GM21786 (cell line): ENCODE measurements around the gene PEX11B.
A peak's percentile ranks its signal among the peaks of the same experiment; 100 is the strongest.

Source experiments
- ATAC-seq: cut with Tn5 transposase; IDR thresholded peaks from one replicate; pipeline ENCODE4 v1.9.1; 2021; ENCODE audit not compliant: unreplicated experiment

PEX11B gene, protein sequence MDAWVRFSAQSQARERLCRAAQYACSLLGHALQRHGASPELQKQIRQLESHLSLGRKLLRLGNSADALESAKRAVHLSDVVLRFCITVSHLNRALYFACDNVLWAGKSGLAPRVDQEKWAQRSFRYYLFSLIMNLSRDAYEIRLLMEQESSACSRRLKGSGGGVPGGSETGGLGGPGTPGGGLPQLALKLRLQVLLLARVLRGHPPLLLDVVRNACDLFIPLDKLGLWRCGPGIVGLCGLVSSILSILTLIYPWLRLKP

GRCh38 chr1:145918144-145918991 is at the start of gene PEX11B:
Gene PEX11B, minus strand, starts transcription at chr1:145918717. Its CDS starts 29 bp downstream, at chr1:145918688.
- peak; percentile 75 for ATAC-seq

GRCh38 chr1:145967288-145967687 is 48.8 kb upstream of the PEX11B start:
- ATAC-seq, result no peak

- ATAC-seq, result no peak
Measured at GRCh38 chr1:145965119-145965744, 46.7 kb upstream of the PEX11B start.

GRCh38 chr1:145964328-145965118 is 46.0 kb upstream of the PEX11B start, which contains the start of the genes ANKRD34A and POLR3GL:
Gene ANKRD34A, minus strand, starts transcription at chr1:145964575. Its CDS starts 2,816 bp downstream, at chr1:145961759.
Gene POLR3GL, plus strand, starts transcription at chr1:145964690. Its CDS starts 10,176 bp downstream, at chr1:145974866.
- ATAC-seq, result peak; percentile 93

GRCh38 chr1:145963265-145964019 is 44.9 kb upstream of the PEX11B start:
- ATAC-seq, result no peak

DNA sequence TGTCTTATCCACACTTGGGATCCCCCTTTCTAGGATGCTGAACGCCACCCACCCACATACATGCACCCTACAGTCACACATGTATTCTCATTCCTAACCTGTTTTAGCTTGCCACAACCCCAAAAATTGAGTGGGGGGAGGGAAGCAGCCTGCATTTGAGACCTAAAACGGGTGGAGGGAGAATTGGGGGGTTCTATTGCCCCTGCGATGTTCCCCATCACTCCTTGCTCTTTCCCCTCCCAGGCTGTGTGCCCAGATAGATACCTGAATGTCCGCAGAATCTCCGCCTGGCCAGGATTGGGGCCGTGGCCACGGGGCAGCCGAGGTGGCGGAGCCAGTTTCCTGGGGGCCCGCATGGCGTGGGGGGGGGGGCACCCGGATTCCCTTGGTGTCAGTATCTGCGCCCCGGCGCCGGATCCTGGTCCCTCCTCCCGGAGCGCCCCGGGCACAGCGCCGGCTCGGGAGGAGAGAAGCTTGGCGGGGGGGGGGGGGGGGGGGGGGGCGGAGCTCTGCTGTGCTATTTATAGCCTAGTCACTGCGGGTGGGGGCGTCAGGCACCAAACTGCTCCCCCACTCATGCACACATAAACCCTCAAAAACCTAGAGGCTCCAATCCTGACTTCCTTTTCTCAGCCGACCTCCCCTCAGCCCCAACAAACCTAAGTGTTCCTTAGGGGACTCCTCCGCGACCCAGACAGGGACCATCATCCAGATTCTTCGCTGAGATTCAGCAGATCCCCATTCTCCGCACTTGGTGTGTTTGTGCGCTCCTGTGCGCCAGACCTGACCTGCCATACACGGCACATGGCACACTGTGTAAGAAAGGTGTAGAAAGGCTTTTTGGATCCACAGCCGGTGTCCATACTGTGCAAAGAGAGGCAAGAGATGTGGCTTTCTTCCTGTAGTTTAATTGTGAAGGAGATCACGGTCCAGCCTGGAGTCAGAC is 43.9 kb upstream of the PEX11B start:
- ATAC-seq, result no peak

DNA sequence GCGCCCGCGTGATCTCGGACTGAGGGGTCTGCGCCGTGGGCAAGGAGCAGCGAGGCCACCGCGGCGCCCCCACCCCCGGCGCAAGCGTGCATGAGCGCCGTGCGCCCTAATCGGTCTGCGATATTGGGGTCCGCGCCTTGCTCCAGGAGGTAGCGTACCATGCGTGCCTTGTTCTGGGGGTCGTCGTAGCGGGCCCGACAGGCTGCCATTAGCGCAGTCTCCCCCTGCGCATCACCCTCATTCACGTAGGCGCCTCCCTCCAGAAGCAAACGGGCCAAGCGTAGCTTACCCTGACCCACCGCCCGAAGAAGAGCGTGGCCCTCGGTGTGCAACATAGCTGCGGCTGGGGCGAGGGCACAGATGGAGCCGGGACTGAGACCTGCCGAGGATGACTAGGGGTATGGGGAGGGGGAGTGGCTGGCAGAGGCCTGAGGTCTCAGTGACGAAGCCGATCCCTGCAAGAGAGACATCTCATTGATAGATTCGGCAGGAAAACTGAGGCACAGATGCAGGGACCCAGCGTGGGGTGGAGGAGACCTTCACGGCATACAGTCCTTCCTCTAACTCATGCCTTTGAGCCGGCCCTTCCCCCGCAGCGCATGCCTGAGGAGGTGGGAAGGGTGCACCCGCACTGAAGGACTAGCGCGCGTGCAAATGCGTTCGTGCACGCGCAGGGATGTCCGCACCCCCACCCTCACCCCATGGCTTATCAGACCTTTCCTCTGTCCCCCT is 43.1 kb upstream of the PEX11B start:
- no peak for ATAC-seq

DNA sequence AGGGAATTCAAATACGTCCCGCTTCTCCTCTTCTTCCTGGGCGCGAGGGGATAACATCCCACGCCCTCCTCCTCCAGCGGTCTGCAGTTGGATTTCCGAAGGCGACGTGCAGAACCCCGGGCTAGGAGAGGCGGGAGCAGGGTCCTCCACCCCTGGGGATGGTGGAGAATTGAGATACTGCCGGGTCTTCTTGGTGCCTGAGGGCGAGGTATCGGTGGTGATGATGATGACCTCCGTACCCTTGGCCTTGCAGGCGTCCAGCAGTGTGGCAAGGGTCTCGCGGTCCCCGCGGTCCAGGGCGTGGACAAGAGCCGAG is 42.5 kb upstream of the PEX11B start:
- no peak for ATAC-seq

DNA sequence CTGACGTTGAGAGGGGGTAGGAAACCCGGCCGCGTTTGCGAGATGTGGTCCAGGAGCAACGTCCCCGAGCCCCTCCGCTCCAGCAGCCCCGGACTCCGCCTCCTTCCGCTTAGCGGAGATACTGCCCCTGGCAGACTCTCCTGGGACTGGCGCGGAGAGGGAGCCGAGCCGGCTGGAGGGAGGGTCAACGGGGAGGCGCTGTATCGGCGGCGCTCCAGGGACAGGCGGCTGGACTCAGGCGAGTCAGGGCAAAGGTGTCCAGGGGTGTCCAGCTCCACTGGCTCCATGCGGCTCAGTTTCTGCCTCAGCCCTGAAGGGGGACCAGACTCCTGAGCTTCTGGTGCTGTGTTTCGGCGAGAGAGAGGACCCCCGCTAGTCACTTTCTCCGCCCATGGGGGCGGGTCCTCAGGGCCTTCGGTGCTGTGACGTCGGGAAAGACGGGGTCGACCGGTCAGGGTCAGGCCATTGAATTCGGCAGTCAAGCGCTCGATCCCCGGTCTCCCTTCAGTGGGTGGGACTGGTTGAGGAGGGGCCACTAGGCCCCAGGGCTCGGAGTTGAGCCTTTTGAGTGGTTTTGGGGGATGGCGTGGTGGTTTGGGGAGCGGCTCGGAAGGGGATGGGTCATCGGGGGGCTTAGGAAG is 42.1 kb upstream of the PEX11B start:
- no peak for ATAC-seq

DNA sequence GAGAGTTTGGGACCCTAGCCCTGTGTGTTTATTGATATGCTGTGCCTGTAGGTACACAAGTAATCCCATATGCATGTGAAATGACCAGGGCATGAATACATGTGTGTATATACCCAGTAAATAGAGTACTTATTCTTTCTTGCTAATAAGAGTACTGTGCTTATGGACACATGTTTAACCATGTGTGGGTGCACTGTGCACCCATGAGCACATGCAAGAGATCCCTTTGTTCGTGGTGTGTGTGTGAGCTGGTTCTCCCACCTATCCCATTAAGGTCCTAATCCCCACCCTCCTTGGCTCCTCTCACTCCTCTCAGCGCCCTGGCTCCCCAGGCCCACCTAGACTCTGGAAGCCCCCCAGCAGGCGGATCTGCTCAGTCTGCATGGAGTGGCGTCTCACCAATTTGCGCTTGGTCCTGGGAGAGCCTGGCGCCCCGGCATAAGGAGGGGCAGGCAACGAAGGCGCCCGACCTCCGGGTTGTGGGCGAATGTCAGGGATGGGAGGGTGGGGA is 41.5 kb upstream of the PEX11B start:
- ATAC-seq, result no peak

GRCh38 chr1:145959333-145959732 is 40.8 kb upstream of the PEX11B start:
- no peak for ATAC-seq

- ATAC-seq, result no peak
Measured at GRCh38 chr1:145958734-145959133, 40.2 kb upstream of the PEX11B start.

GRCh38 chr1:145957443-145958319 is 39.2 kb upstream of the PEX11B start, which contains the start of gene LIX1L:
Gene LIX1L, minus strand, starts transcription at chr1:145958017. Its CDS starts 90 bp downstream, at chr1:145957927.
- ATAC-seq, result peak; percentile 92

GRCh38 chr1:145956781-145957442 is 38.4 kb upstream of the PEX11B start:
- ATAC-seq, result no peak

- ATAC-seq, result no peak
Measured at GRCh38 chr1:145956361-145956760, 37.8 kb upstream of the PEX11B start.

- ATAC-seq, result no peak
Measured at GRCh38 chr1:145955436-145955835, 36.9 kb upstream of the PEX11B start.
